IPS-20b (cell line): ENCODE data around the gene SPTBN1.

Experiments used
- H3K27ac ChIP-seq: one replicate; pipeline ENCODE4 v1.5.1; 2013; ENCODE audit warnings: low read length
- H3K27me3 ChIP-seq: 2 replicates; pipeline ENCODE4 v1.6.1; 2013; ENCODE audit warnings: mild to moderate bottlenecking, low read length, inconsistent platforms; ENCODE audit not compliant: insufficient read depth
- H3K36me3 ChIP-seq: 2 replicates; pipeline ENCODE4 v1.6.1; 2013; ENCODE audit warnings: low read depth, mild to moderate bottlenecking, inconsistent platforms, low read length, moderate library complexity; ENCODE audit not compliant: insufficient read depth
- H3K4me1 ChIP-seq: 2 replicates; pipeline ENCODE4 v1.6.1; 2013; ENCODE audit warnings: mild to moderate bottlenecking, control low read depth, inconsistent platforms, low read length, moderate library complexity; ENCODE audit not compliant: insufficient read depth
- H3K4me3 ChIP-seq: 2 replicates; pipeline ENCODE4 v1.5.1; 2013; ENCODE audit warnings: mild to moderate bottlenecking, low read length, inconsistent platforms
- H3K9ac ChIP-seq: 2 replicates; pipeline ENCODE4 v1.6.1; 2013; ENCODE audit warnings: low read depth, mild to moderate bottlenecking, inconsistent platforms, low read length, moderate library complexity
- H3K9me3 ChIP-seq: 2 replicates; pipeline ENCODE4 v1.6.1; 2013; ENCODE audit warnings: mild to moderate bottlenecking, low read depth, low read length, inconsistent platforms; ENCODE audit not compliant: insufficient read depth

The SPTBN1 gene

DNA sequence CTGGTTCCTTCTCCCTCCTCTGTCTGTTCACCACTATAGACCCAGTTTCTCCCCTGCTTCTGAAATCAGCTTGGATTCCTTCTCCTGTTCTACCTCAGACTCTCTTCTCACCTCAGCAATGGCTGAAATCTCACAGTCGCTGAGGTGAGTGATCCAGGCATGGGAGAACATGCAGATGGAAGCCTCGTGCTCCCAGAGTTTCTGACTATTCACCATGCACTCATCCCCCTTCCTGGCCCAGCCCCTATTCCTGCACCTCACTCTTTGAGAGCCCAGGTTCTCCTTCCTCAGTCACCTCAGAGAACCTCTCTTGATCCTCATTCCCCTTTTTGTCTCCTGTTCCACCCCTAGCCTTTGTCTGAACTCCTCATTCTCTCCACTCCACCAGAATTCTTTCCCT is 78.5 kb downstream of the SPTBN1 start:
- Histone ChIP-seq H3K9me3 (no peaks in the 10 kb centered on the region), H3K4me1 (no peaks in the 10 kb centered on the region), H3K27me3 (no peaks in the 10 kb centered on the region), H3K27ac (no peak overlapping the region), H3K9ac (no peak overlapping the region), H3K4me3 (no peak overlapping the region), H3K36me3 (no peaks in the 10 kb centered on the region)

DNA sequence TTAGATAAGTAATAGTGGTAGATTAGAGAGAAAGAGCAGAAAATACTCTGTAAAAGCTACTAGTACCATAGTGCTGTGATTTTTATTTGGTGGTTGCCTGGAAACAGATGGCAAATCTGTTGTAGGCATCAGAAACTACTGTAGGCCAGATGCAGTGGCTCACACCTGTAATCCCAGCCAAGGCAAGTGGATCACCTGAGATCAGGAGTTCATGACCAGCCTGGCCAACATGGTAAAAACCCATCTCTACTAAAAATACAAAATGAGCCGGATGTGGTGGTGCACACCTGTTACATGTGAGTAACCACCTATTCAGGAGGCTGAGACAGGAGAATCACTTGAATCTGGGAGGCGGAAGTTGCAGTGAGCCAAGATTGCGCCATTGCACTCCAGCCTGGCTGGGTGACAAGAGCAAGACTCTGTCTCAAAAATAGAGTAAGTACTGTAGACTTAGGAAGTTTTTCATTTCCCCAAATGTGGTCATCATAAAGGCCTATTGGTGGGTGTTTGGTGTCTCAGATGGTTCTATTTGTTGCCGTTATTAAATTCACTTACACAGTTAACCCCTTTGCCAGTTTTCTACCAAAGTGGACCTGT is 79.6 kb downstream of the SPTBN1 start:
- no peaks in the 10 kb centered on the region for H3K4me1 ChIP-seq
- H3K4me3 ChIP-seq: no peak overlapping the region
- H3K27me3 ChIP-seq: no peaks in the 10 kb centered on the region
- H3K27ac ChIP-seq: no peak overlapping the region
- H3K9ac ChIP-seq: no peak overlapping the region
- H3K9me3 ChIP-seq: no peaks in the 10 kb centered on the region
- no peaks in the 10 kb centered on the region for H3K36me3 ChIP-seq

DNA sequence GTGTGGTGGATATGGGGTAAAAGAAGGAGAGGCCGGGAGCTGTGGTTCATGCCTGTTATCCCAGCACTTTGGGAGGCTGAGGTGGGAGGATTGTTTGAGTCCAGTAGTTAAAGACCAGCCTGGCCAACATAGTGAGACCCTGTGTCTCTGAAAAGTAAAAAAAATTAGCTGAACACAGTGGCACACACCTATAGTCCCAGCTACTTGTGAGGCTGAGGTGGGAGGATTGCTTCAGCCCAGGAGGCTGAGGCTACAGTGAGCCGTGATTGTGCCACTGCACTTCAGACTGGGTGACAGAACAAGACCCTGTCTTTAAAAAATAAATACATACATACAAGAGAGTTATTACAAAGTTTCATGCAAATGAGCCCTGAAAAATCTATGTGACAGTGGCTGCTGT is 80.6 kb downstream of the SPTBN1 start:
- no peak overlapping the region for H3K9ac ChIP-seq

DNA sequence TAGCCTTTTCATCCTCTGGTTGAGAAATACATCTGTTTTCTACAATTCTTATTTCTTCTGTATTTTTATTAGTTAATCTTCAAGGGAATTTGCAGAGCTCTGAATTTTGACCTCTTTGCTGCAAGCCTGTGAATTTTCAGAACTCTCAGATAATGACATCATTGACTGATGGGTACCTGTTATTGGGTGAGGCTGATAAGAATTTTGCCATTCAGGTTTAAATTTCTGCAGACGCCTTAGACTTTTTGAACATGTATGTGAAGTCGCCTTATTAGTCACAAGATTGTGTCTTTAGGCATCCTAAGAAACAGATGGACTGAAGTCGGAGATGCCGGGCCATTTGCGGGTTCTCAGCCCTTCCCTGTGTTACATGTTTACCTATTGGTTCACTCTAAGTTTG is 82.4 kb downstream of the SPTBN1 start:
- H3K9ac ChIP-seq: no peak overlapping the region
- no peaks in the 10 kb centered on the region; the same call in 1 of the 2 replicates for H3K4me1 ChIP-seq
- H3K27me3 ChIP-seq: no peaks in the 10 kb centered on the region
- no peak overlapping the region for H3K4me3 ChIP-seq
- no peak overlapping the region for H3K27ac ChIP-seq
- no peaks in the 10 kb centered on the region for H3K9me3 ChIP-seq
- no peaks in the 10 kb centered on the region for H3K36me3 ChIP-seq

More for the DNA sequence above, 80.6 kb downstream of the SPTBN1 start:
- H3K27ac ChIP-seq: no peak overlapping the region
- H3K4me3 ChIP-seq: no peak overlapping the region
- H3K4me1 ChIP-seq: no peaks in the 10 kb centered on the region
- no peaks in the 10 kb centered on the region for H3K9me3 ChIP-seq
- H3K27me3 ChIP-seq: no peaks in the 10 kb centered on the region
- no peaks in the 10 kb centered on the region for H3K36me3 ChIP-seq

DNA sequence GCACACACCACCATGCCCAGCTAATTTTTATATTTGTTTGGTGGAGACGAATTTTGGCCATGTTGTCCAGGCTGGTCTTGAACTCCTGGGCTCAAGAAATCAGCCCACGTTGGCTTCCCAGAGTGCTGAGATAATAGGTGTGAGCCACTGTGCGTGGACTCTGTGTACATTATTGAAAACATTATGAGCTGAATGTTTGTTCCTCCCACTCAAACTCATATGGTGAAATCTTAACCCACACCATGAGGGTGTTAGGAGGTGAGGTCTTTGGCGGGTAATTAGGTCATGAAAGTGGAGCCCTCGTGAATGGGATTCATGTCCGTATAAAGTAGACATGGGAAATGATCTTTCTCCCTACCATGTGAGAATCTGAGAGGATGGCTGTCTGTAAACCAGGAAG is 83.6 kb downstream of the SPTBN1 start:
- Histone ChIP-seq H3K27ac (no peak overlapping the region), H3K36me3 (no peaks in the 10 kb centered on the region), H3K4me3 (no peak overlapping the region), H3K4me1 (no peaks in the 10 kb centered on the region; the same call in 1 of the 2 replicates), H3K9ac (no peak overlapping the region), H3K9me3 (no peaks in the 10 kb centered on the region), H3K27me3 (no peaks in the 10 kb centered on the region)

DNA sequence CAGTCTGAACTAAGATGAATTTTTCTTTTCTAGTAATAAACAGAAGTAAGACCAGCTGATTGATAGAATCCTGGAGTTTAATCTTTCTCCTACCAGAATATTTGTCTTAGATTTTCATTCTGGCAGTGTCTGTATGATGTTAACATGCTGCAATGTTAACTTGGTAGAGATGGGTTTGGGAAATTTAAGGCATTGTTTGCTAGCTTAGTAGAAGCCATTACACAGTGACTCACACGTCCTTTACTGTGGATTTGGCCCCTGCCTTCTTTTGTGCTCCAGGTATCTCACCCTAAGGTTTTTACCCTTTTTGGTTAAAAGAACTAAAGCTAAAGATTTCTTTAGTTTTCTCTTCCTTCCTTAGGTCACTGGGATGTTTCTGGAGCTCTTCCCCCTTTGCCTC is 84.1 kb downstream of the SPTBN1 start:
- H3K9ac ChIP-seq: no peak overlapping the region
- H3K4me1 ChIP-seq: no peaks in the 10 kb centered on the region; the same call in 1 of the 2 replicates
- H3K9me3 ChIP-seq: no peaks in the 10 kb centered on the region
- no peak overlapping the region for H3K4me3 ChIP-seq
- no peaks in the 10 kb centered on the region for H3K27me3 ChIP-seq
- no peak overlapping the region for H3K27ac ChIP-seq
- H3K36me3 ChIP-seq: no peaks in the 10 kb centered on the region

DNA sequence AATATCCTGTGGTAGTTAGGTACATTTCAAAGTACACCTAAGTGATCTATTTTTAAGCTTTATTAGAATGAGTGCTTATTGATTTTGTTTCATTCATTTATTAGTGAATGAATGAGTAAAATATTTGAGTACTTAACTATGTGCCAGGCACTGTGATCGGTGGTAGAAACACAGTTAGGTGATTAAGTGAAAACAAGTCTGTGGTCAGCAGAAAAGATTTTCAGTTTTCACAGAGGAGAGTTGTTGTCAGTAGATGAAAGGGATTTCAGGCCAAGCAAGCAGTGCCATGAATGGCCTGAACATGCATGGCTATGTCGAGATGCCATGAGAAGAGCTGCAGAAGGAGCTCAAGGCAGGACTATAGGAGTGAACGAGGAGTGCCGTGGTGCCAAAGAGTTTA is 85.9 kb downstream of the SPTBN1 start:
- Histone ChIP-seq H3K4me1 (no peaks in the 10 kb centered on the region; the same call in 1 of the 2 replicates), H3K9me3 (no peaks in the 10 kb centered on the region), H3K9ac (no peak overlapping the region), H3K4me3 (no peak overlapping the region), H3K36me3 (no peaks in the 10 kb centered on the region), H3K27me3 (no peaks in the 10 kb centered on the region), H3K27ac (no peak overlapping the region)

DNA sequence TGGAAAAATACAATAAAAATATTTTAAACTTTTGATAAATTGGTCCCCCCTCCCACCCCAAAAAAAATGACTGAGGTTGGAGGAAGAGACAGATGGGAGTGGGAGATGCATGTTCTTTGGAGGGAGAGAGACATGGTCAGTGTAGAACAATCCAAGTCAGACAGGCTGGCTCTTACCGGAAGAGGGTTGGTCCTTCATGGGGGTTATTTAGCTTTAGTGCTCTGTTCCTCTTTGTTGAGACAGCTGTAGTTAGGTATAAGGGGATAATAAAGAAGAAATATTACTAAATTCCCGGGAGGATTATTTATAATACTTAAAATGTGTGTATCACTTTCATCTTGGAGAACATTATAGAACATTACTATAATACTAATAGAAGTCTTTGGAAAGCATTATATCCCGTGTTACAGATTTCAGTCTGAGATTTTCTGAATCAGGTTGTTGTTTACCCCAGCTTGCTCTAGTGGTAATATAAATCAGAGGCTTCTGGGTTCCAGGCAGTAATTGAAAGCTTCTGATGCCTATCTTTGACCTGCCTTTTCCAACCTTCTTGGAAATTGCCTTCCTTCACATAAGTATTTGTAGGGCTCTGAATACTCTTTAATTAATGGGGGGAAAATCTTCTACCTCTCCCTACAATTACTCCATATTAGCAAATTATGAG is 87.7 kb downstream of the SPTBN1 start:
- no peak overlapping the region for H3K27ac ChIP-seq
- no peaks in the 10 kb centered on the region; the same call in 1 of the 2 replicates for H3K4me1 ChIP-seq
- no peaks in the 10 kb centered on the region for H3K36me3 ChIP-seq
- H3K9ac ChIP-seq: no peak overlapping the region
- H3K9me3 ChIP-seq: no peaks in the 10 kb centered on the region
- H3K27me3 ChIP-seq: no peaks in the 10 kb centered on the region
- no peak overlapping the region for H3K4me3 ChIP-seq

DNA sequence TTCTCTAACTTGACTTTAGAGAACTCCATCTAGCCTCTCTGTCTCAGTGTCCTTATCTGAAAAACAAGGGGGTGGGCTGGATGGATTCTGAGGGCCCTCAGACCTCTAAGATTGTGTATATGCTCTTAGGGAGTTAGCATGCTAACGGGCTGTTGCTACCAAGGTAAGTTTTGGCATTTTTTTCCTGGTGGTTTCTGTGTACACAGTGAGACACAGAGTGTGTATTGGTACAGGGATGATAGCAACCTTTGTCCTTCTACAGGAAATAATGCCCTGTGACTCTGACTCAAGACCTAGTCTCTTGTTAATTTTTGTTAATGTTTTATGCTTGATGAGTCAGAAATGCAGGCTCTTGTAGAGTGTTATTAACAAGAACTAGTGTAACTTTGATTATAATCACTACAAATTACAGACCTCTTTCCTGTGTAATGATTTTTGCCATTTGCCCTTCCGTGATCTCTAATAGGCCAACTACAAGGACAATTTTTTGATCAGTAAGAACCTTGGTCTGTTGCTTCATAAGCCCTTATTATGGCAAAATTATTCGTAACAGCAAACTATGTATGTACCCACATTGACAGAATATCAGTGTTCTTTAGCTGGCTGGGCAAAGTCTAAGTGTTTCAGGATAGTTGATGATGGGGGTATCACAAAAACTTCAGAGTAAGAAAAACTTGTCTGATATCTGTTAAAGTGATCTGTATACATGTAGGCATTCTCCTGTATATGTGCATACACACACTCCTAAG is 89.7 kb downstream of the SPTBN1 start:
- no peaks in the 10 kb centered on the region for H3K36me3 ChIP-seq
- H3K9ac ChIP-seq: no peak overlapping the region
- H3K27ac ChIP-seq: no peak overlapping the region
- no peaks in the 10 kb centered on the region for H3K9me3 ChIP-seq
- no peaks in the 10 kb centered on the region; the same call in 1 of the 2 replicates for H3K4me1 ChIP-seq
- H3K27me3 ChIP-seq: no peaks in the 10 kb centered on the region
- no peak overlapping the region for H3K4me3 ChIP-seq

DNA sequence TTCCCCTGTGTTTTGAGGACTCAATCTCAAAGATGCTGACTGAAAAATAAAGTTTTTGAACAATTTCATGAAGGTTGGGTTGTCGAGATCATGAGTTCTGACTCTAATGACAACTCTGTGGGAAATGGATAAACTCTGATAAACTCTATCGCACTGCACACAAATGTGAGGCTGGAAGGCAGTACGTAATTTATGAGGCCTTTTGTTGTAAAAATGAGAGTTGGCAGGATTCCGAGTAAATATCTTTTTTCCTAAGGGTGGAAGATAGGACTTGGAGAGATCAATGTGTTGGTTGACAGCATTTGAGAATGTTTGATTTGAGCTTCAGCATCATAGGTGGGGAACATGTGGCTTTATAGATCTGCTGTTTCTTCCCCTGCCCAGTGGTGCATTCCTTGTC is 90.4 kb downstream of the SPTBN1 start:
- Histone ChIP-seq H3K27me3 (no peaks in the 10 kb centered on the region), H3K9ac (no peak overlapping the region), H3K27ac (no peak overlapping the region), H3K4me3 (no peak overlapping the region), H3K4me1 (peaks cover 3% of the 10 kb centered on the region; the same call in 1 of the 2 replicates), H3K36me3 (no peaks in the 10 kb centered on the region), H3K9me3 (no peaks in the 10 kb centered on the region)

DNA sequence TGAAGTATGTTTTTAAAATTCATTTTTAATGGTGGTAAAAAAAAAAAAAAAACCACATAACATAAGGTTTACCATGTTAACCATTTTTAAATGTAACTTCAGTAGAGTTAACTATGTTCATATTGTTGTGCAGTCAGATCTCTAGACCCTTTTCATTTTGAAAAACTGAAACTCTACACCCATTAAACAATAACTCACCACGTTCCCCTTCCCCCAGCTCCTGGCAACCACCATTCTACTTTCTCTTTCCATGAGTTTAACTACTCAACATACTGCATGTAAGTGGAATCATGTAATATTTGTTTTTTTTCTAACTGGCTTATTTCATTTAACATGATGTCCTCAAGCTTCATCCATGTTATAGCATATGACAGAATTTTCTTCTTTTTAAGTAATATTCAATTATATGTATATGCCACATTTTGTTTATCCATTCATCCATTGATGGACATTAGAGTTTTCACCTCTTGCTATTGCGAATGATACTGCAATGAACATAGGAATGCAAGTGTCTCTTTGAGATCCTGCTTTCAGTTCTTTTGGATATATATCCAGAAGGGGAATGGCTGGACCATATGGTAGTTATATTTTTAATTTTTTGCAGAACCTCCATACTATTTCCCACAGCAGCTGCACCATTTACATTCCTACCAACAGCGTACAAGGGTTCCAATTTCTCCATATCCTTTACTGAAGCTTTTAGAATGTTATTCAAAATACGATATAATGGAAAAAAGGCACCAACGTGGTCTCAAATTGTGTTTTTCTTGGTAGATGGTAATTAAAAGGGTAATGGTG is 91.0 kb downstream of the SPTBN1 start:
- Histone ChIP-seq H3K9me3 (no peaks in the 10 kb centered on the region), H3K36me3 (no peaks in the 10 kb centered on the region), H3K27me3 (no peaks in the 10 kb centered on the region), H3K4me1 (peaks cover 6% of the 10 kb centered on the region; the same call in 1 of the 2 replicates), H3K9ac (no peak overlapping the region), H3K4me3 (no peak overlapping the region), H3K27ac (no peak overlapping the region)
